HG02571 (cell line): Measurements from ENCODE around the gene FBLN5.
"Not testable (repeated sequence)": the region's sequence is repeated elsewhere in the genome, so short reads cannot be mapped to it uniquely, and the experiment has no call there.

Experiments used
- ATAC-seq: cut with Tn5 transposase; IDR thresholded peaks from one replicate; pipeline ENCODE4 v1.9.1; 2021; ENCODE audit warnings: mild to moderate bottlenecking, moderate library complexity; ENCODE audit not compliant: unreplicated experiment

FBLN5 gene

DNA sequence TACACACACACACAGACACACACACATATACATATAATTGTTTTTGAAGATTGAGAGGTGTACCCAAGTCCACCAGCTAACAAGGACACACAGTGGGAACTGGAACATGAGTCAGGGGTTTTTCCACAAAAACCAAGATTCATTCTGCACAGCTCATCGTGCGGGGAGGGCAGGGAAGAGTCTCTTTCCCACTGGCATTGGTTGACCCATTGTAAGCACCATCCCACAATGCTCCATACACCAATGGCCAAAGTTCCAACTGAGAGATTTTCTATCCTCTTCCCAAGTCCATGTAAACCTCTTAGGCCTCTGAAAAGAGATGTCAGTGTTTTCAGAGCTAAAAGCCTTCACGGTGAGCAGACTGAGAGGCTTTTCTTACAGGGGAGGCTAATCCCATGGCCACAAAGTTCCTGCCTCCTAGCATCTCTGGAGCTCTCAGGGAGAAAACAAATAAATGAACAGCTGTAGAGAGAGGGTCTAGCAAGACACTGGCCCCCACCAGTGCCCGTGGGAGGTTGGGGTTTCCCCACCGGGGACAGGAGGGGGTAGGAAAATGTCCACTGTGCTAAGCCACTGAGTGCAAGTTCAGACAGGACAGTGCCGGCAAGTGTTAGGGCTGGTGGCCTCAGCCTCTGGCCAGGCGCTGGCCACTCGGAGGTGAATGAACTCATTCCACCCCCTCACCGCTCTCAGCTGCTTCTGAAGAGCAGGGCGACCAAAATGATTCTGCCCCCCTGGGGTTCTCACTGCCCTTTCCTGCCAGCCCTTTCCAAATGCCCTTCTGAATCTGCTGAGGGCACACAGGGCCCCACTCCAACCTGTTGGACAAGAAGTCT is 58.6 kb downstream of the FBLN5 start:
- no peak for ATAC-seq

DNA sequence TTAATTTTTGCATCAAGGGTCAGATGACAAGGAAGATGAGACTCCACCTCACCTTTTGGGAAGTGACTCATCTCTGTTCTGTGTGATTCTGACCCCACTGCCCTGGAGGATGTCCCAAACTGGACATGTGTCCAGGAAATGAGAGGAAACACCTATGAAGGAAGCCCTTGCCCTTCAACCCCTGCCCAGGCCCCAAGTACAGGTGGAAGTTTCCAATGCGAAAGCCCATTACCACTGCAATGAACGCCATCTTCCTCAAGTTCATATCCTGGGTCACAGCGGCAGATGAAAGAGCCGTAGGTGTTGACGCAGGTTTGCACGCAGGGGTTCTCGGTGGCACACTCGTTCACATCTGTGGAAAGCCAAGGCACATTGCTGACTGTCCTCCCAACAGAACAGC is 60.5 kb downstream of the FBLN5 start:
- no peak for ATAC-seq

DNA sequence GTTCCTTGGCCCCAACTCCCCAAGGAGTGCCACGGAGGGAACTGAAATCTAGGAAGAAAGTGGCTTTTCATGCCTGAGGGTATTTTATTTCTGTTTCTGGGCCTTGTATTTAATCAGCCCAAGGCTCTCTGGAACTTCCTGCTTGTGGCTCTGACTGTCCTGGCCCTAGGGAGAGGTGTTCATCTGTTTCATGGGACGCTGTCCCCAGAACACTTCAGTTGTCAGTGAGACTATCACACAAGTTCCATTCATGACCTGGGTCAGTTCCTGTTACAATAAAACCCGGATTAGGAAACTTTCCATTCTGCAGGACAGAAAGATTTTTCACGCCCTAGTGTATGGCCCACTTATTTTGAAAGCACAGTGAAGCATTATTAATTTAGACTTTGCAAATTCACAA is 61.7 kb downstream of the FBLN5 start:
- no peak for ATAC-seq

DNA sequence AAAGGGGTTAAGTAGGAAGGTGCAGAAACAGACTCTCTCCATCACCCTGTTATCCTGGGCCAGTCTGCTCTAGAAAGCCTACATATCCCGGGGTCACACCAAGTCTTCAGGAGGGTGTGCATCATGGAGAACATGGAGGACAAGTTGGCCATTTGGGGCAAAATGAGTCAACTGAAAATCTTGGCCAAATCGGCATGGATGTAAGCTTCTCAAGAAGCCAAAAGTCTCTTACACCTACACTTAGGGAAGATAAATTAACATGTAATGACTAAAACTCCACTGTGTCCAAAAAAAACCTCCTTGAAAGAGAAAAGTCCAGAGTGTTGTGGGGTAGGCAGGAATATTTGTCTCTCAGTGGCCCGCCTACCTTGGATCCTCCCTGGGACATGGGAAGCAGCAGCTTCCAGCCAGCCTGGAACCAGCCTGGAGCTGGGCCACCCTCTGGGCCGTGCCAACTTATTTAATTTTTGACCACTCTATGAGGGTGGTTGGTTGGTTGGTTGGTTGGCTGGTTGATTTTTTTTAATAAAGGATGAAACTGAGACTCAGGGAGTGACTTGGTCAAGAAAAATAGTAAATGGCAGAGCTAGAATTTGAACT is 62.3 kb downstream of the FBLN5 start:
- ATAC-seq, result no peak

DNA sequence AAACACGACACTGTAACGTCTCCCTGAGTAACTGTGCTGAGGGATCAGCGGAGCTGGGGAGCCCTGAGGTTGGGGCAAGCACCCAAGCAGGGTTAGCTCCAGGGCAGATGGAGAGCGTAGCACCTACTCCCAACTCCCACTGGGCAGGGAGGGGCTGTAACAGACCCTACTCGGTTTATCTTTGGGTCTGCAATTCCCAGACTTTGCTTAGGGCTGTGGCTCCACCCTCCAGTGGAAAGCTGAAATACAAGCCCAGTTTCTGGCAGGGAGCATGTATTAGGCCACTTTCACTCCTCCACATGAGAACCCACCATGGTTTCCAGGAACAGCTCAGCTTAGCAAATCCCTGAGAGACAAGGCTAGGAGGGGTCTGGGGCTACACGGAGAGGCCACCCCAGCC is 62.8 kb downstream of the FBLN5 start:
- ATAC-seq, result no peak

DNA sequence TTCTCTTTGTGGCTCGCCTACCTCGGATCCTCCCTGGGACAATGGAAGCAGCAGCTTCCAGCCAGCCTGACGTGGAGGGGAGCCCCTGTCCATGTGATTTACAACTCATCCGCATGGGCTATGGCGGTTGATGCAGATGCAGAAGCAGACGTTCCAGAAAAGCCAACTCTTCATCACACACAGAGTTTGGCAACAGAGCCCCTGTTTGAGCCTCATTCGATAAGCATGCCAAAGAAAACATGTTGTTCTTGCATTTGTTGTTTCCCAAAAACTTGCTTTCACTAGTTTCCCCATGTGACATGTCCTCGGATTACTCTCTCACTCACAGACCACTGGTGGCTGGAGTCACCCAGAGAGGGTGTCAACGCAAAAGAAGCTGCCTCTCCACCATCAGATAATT is 63.7 kb downstream of the FBLN5 start:
- no peak for ATAC-seq

DNA sequence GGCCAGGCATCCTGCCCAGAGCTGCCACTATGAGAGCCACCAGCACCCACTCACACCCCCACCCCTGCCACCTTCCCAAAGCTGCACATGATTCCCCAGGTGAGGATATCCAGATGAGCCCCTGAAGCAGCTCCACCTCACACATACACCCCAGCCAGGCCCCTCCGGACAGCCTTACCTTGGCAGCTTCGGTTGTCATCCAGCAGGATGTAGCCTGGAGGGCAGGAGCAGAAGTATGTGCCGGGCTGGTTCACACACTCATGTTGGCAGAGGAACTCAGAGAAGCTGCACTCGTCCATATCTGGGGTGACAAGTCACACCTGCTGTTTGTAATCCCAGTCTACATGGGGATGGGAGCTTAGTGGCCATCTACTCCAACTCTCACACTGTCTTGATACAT is 64.7 kb downstream of the FBLN5 start:
- no peak for ATAC-seq

DNA sequence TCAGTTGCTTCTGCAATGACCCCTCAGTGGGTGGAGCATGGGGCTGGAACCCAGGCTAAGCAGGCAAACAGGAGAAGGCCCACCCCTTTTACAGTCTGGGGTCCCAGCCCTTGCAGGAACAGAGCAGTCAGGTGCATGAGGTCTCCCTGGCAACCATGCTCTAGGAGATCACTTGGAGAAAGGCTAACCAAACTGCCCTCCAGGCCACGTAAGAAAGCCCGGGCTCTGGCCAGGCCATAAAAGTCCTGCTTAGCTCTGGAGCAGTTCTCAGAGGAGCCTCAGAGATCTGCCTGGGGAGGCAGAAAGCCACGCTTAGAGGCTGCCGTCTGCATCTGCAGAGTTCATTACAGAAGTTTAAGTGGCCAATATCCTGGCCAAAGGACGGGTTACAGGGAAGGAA is 65.1 kb downstream of the FBLN5 start:
- ATAC-seq, result no peak

DNA sequence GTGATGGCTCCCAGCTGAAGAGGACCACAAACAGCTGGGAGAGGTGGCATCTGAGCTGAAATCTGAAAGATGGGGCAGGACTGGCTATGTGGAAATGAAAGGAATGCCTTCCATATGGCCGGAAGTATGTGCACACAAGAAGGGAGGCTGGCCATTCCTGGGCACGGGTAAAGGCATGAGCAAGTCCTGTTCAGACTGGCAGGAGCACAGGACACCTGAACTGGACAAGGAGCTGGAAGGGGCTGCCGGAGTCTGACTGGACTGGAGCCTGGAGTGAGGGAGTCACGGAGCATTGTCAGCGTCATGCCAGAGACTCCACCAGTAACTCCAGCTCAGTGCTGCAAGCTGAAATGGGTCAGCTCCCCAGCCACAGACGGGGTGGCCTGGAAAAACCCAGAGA is 68.3 kb downstream of the FBLN5 start:
- ATAC-seq, result no peak

DNA sequence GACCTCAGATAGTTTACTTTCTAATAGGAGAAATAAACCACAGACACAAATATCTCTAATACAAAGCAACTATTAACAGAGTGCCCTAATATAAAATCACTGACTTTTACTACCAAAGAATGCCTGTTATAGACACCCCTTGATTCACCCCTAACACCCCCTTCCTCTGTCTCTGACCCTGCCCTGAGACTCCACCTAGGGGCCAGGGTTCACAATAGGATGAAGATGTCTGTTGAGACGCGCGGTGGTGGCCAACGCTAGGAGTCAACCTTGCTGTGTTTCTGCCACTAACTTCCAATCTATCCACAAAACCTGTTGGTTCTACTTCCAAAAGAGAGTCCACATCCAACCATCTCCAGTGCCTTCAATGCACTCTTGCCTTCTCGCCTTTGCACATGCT is 69.2 kb downstream of the FBLN5 start:
- no peak for ATAC-seq

DNA sequence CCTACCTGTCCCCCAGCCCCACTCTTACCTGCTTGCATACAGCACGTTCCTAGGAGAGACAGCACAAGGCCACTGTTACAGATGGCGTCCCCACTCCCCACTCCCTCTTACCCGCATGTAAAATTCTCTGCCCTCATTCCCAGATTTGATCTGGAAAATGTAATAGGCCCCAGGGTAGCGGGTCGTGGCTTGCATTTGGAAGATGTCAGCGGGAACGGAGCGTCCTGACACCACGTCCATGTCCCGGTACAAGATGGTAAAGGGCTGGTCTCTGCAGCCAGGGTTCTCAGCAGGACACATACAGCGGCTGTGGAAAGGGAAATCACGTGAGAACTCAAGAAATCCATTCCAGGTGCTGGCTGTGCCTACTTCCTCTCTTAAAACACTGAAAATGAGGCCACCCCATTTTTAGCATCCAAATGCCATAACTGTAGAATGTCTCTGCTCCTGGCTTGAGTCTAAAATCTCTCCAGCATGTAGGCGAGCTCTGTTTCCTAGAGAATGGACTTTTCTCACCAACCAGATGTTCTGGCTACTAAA is 70.0 kb downstream of the FBLN5 start:
- ATAC-seq, result no peak

DNA sequence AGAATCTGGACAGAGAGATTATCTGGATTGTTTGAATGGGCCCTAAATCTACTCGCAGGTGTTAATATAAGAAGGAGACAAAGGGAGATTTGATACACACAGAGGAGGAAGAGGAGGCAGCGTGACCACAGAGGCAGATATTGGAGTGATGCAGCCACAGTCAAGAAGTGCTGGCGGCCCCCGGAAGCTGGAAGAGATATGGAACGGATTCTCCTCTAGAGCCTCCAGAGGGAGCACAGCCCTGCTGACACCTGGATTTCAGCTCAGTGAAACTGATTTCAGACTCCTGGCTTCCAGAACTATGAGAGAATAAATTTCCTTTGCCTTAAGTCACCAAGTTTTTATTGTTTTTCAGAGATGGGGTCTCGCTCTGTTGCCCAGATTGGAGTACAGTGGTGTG is 71.0 kb downstream of the FBLN5 start:
- no peak for ATAC-seq

DNA sequence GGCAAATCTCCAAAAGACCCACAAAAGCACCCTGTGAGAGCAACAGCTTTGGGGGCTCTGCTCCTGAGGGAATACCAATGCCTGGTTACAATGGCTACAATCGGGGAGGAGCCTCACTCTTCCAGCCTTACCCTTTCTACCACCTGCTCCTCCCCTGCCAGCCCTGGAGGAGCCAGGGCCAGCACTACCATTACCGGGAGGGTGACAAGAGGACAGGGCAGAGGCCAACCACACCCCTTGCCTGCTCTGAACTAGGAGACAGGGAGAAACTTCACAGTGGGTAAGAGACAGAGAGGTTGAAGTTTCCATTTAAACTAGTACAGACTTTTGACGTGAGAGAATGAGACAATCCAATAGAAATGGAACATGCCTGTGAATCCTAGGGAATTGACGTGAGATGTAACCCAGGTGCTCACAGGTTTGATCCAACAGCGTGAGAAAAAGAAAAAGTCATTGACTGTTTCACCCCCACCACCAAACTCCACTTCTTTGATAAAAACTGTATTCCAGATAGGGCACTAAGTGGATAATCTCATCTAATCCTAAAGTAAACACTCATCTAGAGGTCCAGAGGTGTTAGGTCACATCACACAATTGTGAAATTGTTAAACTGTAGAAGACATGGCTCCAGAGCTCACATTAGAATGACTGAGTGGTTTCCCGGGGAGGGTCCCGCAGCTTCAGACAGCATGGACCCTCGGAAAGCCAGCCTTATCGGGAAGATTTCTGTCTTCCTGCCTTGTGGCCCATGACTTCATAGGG is 71.8 kb downstream of the FBLN5 start:
- no peak for ATAC-seq

DNA sequence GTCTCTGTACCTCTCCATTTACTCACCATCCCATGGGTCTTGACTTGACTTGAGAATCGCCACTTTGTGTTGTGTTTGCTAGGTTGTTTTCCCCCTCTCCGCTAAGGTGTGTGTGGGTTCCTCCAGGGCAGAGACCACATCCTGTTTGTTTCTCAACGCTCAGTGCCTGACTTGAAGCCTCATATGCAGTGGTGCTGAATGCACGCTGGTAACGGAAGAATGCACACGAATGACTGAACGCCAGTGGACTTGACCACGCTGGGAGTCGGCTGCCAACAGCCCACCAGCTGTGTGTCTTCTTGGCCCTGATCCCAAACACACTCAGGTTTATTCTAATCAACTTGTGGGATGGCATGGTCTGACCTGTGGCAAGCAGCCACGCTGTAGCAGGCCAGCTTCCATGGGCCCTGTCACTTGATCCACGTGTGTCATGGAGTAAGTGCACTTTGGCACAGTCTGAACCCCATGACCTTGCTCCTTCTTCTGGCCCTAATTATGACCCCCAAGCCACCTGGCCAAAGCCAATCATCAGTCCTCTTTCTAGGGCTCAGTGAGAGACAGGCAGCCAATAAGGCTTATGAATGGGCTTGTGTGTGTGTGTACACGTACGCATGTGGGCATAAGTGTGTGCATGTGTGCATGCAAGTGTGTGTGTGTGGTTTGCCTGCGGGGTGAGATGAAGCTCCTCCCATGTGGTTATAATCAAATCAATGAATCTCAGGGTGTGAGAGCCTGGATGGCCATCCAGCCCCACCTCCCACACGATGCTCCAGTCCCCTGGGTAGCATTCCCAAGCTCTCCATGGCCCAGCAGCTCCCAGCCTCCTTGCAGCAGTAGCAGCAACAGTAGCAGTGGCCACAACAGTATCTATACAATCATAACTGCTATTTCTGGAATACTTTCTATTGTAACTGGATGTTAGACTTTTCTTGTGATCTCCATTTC is 73.8 kb downstream of the FBLN5 start:
- peak; percentile 57 for ATAC-seq

DNA sequence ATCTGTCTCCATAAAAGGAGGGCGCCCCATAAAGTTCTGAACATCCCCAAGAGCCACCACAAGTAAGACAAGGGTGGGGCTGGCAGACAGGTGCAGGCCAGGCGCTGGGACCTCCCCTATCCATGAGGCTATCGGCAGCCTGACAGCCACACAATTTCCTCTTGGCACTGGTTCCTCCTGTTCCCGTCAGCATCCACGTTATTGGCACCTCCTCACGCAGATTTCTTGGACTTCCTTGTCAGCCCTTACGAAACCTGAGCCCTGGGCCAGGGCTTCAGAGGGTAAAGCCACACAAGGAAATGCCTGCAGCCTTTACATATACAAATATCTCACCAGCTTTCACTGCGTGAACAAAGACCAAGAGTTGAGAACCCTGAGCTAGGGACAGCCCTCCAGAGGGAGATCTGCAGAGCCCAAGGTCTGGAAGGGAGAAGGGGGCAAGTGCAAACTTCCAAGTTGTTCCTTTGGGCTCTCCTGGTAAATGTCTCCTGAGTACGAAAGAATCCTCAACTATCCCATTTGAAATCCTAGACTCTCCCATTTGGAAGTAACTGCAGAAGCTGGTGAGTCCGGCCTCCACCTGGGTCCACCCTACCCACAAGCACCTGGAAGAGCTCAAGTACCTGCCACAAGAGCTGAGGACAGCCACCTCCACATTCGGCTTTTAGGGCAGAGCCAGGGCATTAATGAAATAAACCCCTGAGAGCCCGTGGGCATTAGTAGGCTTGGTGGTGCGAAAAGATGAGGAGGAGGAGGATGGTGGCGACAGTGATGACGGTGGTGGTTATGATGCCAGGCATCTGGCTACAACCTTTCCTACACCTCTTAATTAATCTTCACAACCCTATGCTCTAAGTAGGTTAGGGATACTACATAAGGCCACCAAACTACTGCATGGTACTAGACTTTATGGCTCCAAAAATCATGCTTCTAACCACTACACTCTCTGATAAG is 74.7 kb downstream of the FBLN5 start:
- peak; percentile 29 for ATAC-seq

DNA sequence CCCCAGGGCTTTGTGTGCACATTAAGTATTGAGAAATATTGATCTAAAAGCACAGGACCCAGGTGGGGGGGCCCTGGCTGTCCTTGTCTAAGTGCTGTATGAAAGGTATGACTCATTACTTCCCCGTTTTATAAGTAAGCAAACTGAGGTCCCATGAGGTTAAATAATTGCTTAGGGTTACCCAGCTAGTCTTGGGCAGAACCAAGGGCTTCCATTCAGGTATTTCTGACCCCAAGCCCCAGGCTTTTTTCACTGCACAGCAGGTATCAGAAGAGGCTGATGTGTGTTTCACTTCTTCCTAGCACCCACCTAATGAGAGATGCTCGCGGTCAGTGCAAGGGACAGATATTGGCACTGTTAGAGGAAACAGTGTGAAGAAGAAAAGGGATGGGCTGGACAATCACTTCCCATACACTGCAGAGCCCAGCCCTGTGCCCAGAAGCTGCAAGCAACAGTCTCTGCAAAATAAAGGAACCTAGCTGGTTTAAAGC is 75.4 kb downstream of the FBLN5 start:
- peak; percentile 35 for ATAC-seq

DNA sequence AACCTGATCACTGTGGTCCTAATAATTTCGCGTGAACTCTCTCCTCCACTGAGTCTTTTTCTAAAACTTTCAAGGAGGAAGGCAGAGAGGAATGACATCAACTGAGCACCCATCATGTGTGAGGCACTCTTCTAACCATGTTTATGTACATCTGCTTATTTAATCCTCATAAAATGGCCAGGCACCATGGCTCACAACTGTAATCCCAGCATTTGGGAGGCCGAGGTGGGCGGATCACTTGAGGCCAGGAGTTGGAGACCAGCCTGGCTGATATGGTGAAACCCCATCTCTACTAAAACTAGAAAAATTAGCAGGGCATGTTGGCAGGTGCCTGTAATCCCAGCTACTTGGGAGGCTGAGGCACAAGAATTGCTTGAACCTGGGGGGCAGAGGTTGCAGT is 76.1 kb downstream of the FBLN5 start:
- not testable (repeated sequence) for ATAC-seq

DNA sequence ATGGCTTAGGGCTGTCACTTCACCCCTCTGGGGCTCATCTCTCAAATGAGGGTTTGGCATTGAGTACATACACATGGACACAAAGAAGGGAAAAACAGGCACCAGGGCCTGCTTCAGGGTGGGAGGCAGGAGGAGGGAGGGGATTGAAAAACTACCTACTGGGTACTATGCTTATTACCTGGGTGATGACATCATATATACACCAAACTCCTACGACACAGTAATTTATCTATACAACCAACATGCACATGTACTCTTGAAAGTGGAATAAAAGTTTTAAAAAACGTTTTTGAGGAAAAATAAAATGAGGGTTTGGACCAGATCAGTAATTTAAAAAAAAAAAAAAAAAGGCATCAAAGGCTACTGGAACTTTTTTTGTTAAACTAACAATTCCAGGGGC is 76.6 kb downstream of the FBLN5 start:
- ATAC-seq, result no peak

DNA sequence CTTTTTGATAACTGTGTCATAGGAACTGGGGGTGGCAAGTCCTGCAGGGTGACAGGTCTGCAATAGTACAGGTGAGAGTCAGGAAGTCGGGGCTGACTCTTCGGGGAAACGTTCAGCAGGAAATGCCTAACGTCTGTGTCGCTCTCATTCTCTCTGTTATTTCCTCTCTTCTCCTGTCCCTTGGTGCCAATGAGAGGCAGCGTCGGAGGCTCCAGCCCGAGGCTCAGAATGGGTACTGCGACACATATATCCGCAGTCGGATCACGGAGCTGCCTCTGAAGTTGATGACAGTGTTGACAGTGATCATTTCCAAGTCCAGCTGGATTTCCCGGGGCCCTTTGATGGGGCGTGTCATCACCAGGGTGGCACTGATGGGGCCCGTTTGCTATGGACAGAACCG is 77.5 kb downstream of the FBLN5 start:
- ATAC-seq, result no peak
